Activated CD4-positive, alpha-beta memory T cell treated with anti-CD3 and anti-CD28 coated beads for 36 hours (primary cell): ENCODE data around the gene FHOD1. TPM values are rescaled to one million over a fixed set of nuclear protein-coding genes. Genes with fewer than 3 reads are reported as not detected.
A peak's percentile ranks its signal among the peaks of the same experiment; 100 is the strongest.

Experiments used
- CTCF ChIA-PET: fragments of 350-600 bp; sonication (Branson Sonifier 250); formaldehyde crosslinking; loops from one replicate; lab custom pipeline; 2021; ENCODE audit warnings: antibody characterized with exemption, inconsistent platforms; lab: Charles Lee
- POLR2A ChIA-PET: fragments of 350-600 bp; sonication (Branson Sonifier 250); formaldehyde crosslinking; loops from one replicate; lab custom pipeline; 2021; ENCODE audit warnings: antibody characterized with exemption; lab: Charles Lee
- DNase-seq: peaks from one replicate; pipeline ENCODE4 v3.0.0-alpha.2; 2020
- H3K27ac Mint-ChIP-seq: one replicate; pipeline ENCODE4 v1.8.0; 2021; ENCODE audit warnings: mixed read lengths
- H3K27me3 Mint-ChIP-seq: one replicate; pipeline ENCODE4 v1.8.0; 2021; ENCODE audit warnings: mixed read lengths
- H3K36me3 Mint-ChIP-seq: one replicate; pipeline ENCODE4 v1.8.0; 2021; ENCODE audit warnings: mixed read lengths
- H3K4me1 Mint-ChIP-seq: one replicate; pipeline ENCODE4 v1.8.0; 2021; ENCODE audit warnings: low read depth, mixed read lengths
- H3K4me3 Mint-ChIP-seq: one replicate; pipeline ENCODE4 v1.8.0; 2021; ENCODE audit warnings: mild to moderate bottlenecking, mixed read lengths
- H3K9me3 Mint-ChIP-seq: one replicate; pipeline ENCODE4 v1.8.0; 2021; ENCODE audit warnings: mixed read lengths
- intact Hi-C: fragments of 100-400 bp; cut with micrococcal nuclease; formaldehyde crosslinking; loops from one replicate; pipeline ENCODE4 v1.15.1; 2023
- total RNA-seq, 2 experiments: library from RNA; stranded (reverse); gene quantifications; one replicate each; pipeline ENCODE4 v1.2.3, GENCODE V29; 2021

The FHOD1 gene
- total RNA-seq, 2 experiments from 2014 or later: 96.3 to 111 TPM

GRCh38 chr16:67258161-67258835 is 11.0 kb upstream of the FHOD1 start:
- POLR2A ChIA-PET: no interaction called here
- no peak for DNase-seq
- CTCF ChIA-PET: interaction anchor here (1.1 kb wide), 1 partner anchor 28 kb away, joined by 3 read pairs; no protein-coding TSS in a partner anchor
- Mint-ChIP-seq H3K4me1 (peaks cover 3% of the 10 kb centered on the region), H3K9me3 (no peaks in the 10 kb centered on the region), H3K4me3 (no peak overlapping the region), H3K27me3 (peaks cover 13% of the 10 kb centered on the region), H3K27ac (no peak overlapping the region), H3K36me3 (peaks cover 2% of the 10 kb centered on the region)
- intact Hi-C loops: no loop called here

DNA sequence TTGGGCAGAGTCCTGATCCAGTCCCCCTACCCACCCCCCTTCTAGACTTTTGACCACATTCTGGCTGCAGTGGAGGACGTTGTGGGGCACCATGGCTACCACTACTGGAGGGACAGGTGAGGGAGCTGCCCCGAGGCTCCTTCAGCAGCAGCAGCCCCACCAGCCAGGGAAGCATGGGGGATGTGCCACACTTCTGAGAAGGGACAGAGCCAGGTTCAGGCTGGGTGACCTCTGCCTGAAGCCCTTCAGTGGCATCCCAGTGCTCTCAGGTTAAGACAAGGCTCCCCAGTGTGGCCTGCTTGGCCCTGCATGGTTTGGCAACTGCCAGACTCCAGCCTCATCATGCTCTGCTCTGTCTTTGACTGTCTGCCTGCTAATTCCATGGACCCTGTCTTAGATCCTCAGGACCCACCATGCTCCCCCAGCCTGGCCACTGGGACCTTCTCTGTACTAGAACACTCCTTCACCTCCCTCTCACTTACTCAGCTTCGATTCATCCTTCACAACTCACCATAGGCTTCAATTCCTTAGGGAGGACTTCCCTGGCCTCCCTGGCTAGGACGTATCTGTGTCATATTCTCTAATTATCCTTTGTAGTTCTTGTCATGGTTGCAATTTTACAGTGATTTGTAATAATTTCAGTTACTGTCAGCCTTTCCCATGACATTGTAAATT is 10.3 kb upstream of the FHOD1 start:
- no peak for DNase-seq
- intact Hi-C loops: no loop called here
- H3K4me1 Mint-ChIP-seq: peaks cover 3% of the 10 kb centered on the region
- no peak overlapping the region for H3K4me3 Mint-ChIP-seq
- POLR2A ChIA-PET: no interaction called here
- peaks cover 2% of the 10 kb centered on the region for H3K36me3 Mint-ChIP-seq
- H3K27ac Mint-ChIP-seq: no peak overlapping the region
- CTCF ChIA-PET: interaction anchor here (0.9 kb wide), 1 partner anchor 156 kb away, joined by 3 read pairs; no protein-coding TSS in a partner anchor
- H3K9me3 Mint-ChIP-seq: no peaks in the 10 kb centered on the region
- H3K27me3 Mint-ChIP-seq: peaks cover 6% of the 10 kb centered on the region

GRCh38 chr16:67256701-67257230 is 9.5 kb upstream of the FHOD1 start:
- peaks cover 2% of the 10 kb centered on the region for H3K36me3 Mint-ChIP-seq
- CTCF ChIA-PET: interaction anchor here (0.9 kb wide), 1 partner anchor 156 kb away, joined by 3 read pairs; no protein-coding TSS in a partner anchor
- intact Hi-C loops: no loop called here
- POLR2A ChIA-PET: no interaction called here
- H3K9me3 Mint-ChIP-seq: no peaks in the 10 kb centered on the region
- no peak overlapping the region for H3K27ac Mint-ChIP-seq
- no peak overlapping the region for H3K4me3 Mint-ChIP-seq
- peaks cover 4% of the 10 kb centered on the region for H3K27me3 Mint-ChIP-seq
- DNase-seq: no peak
- H3K4me1 Mint-ChIP-seq: peaks cover 3% of the 10 kb centered on the region

- ChIA-PET POLR2A (no interaction called here), CTCF (no interaction called here)
- H3K27ac Mint-ChIP-seq: no peak overlapping the region
- no peaks in the 10 kb centered on the region for H3K9me3 Mint-ChIP-seq
- H3K4me3 Mint-ChIP-seq: no peak overlapping the region
- H3K4me1 Mint-ChIP-seq: no peaks in the 10 kb centered on the region
- peaks cover 2% of the 10 kb centered on the region for H3K36me3 Mint-ChIP-seq
- H3K27me3 Mint-ChIP-seq: peaks cover 4% of the 10 kb centered on the region
- DNase-seq: no peak
- intact Hi-C loops: no loop called here
Measured at GRCh38 chr16:67255553-67256221, 8.4 kb upstream of the FHOD1 start.

GRCh38 chr16:67254801-67255552 is 7.7 kb upstream of the FHOD1 start:
- intact Hi-C loops: no loop called here
- no peaks in the 10 kb centered on the region for H3K9me3 Mint-ChIP-seq
- DNase-seq: no peak
- H3K27ac Mint-ChIP-seq: no peak overlapping the region
- H3K27me3 Mint-ChIP-seq: peaks cover 4% of the 10 kb centered on the region
- POLR2A ChIA-PET: no interaction called here
- no peaks in the 10 kb centered on the region for H3K4me1 Mint-ChIP-seq
- H3K4me3 Mint-ChIP-seq: no peak overlapping the region
- H3K36me3 Mint-ChIP-seq: peaks cover 2% of the 10 kb centered on the region
- CTCF ChIA-PET: no interaction called here

GRCh38 chr16:67252609-67253497 is 5.6 kb upstream of the FHOD1 start:
- H3K36me3 Mint-ChIP-seq: no peaks in the 10 kb centered on the region
- intact Hi-C loops: no loop called here
- H3K27ac Mint-ChIP-seq: no peak overlapping the region
- peaks cover 3% of the 10 kb centered on the region for H3K27me3 Mint-ChIP-seq
- H3K4me1 Mint-ChIP-seq: peaks cover 12% of the 10 kb centered on the region
- no peak for DNase-seq
- no peaks in the 10 kb centered on the region for H3K9me3 Mint-ChIP-seq
- CTCF ChIA-PET: interaction anchor here (0.6 to 2.9 kb wide), 3 partner anchors 35 to 195 kb away, joined by 3 to 8 read pairs (median 3); no protein-coding TSS in a partner anchor
- no peak overlapping the region for H3K4me3 Mint-ChIP-seq
- POLR2A ChIA-PET: no interaction called here

DNA sequence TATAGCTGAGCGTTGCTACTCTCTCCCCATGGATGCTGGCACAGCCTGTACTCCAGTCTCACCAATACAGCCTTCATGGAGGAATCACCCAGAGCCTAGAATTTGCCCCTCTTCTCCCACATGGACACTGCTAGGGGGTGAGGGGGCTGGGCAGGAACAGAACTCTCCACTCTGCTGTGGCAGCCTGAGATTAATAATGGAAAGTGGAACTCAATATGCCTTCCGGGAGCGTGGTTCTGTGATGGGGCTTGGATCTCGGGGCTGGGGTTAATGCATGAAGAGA is 2.7 kb upstream of the FHOD1 start:
- intact Hi-C loops: no loop called here
- peak overlapping the region; percentile 77 for H3K4me3 Mint-ChIP-seq
- H3K27ac Mint-ChIP-seq: no peak overlapping the region
- no peak for DNase-seq
- H3K4me1 Mint-ChIP-seq: peaks cover 23% of the 10 kb centered on the region
- ChIA-PET POLR2A (interaction anchor here (1.0 to 1.5 kb wide), 2 partner anchors 27 to 29 kb away, joined by 3 to 4 read pairs; no protein-coding TSS in a partner anchor), CTCF (interaction anchor here (1.0 to 2.9 kb wide), 4 partner anchors 10 to 179 kb away, joined by 3 to 14 read pairs (median 8); no protein-coding TSS in a partner anchor)
- H3K27me3 Mint-ChIP-seq: peaks cover 1% of the 10 kb centered on the region
- H3K9me3 Mint-ChIP-seq: no peaks in the 10 kb centered on the region
- H3K36me3 Mint-ChIP-seq: peaks cover 2% of the 10 kb centered on the region

DNA sequence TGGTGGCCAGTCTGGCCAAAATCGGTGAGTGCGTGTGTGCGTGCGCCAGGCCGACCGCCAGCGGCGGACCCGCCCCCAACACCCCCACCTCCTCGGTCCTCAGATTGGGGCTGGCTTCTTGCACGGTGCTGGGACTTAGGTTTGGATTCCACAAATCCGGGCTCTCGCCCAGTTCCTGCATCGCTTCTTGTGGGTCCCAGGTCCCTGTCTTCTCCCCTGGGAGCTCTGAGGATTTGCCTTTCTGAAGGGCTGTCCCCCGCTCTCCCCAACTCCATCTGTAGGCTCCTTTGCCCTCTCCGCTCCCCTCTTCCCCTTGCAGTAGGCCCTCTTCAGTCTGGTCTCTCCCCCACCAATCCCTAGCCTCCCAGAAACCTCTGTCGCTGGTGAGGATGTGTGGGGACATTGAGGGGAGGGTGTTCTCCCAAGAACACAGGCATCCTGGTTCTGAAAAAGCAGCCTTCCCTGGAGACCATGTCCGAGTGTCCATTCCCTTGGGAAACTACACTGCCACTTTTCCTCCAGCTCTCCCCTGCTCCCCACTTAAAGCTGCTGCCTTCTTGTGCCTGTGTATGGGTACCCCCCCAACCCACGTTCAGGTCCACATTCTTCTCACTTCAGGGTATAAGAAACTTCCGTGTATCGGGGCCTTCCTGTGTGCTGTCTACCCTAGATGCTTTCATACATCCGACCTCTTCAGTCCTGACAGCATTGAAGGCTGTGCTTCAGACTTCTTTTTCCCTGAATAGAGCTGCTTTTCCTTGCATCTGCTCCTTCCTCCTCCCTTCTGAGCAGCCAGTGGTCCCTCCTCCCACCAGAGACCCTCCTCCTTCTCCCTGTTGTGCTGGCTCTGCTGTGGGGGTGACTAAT is 2.1 kb upstream of the FHOD1 start:
- Mint-ChIP-seq H3K4me1 (peaks cover 29% of the 10 kb centered on the region), H3K4me3 (peak overlapping the region; percentile 77), H3K27me3 (peaks cover 1% of the 10 kb centered on the region), H3K27ac (no peak overlapping the region), H3K36me3 (peaks cover 4% of the 10 kb centered on the region), H3K9me3 (no peaks in the 10 kb centered on the region)
- intact Hi-C loops: loop anchor here (10.0 kb wide), 1 partner anchor 415 kb away; the partner anchor contains the start of genes ACD, C16orf86, ENKD1 and PARD6A
- DNase-seq: no peak
- POLR2A ChIA-PET: interaction anchor here (1.0 to 1.5 kb wide), 3 partner anchors 17 to 29 kb away, joined by 3 to 5 read pairs (median 4); no protein-coding TSS in a partner anchor
- CTCF ChIA-PET: interaction anchor here (0.6 to 2.9 kb wide), 7 partner anchors 11 to 232 kb away, joined by 3 to 14 read pairs (median 4); partner anchors contain the start of genes ATP6V0D1 and TPPP3

- Mint-ChIP-seq H3K9me3 (no peaks in the 10 kb centered on the region), H3K27ac (peak within 1 kb of the TSS; percentile 86), H3K4me3 (peak within 1 kb of the TSS; percentile 90), H3K27me3 (peaks cover 1% of the 10 kb centered on the region), H3K4me1 (peaks cover 37% of the 10 kb centered on the region), H3K36me3 (peaks cover 4% of the 10 kb centered on the region)
- ChIA-PET POLR2A (interaction anchor here (0.6 to 1.5 kb wide), 5 partner anchors 18 to 234 kb away, joined by 3 to 5 read pairs (median 4); no protein-coding TSS in a partner anchor), CTCF (interaction anchor here (0.6 to 2.9 kb wide), 8 partner anchors 12 to 233 kb away, joined by 3 to 14 read pairs (median 4); partner anchors contain the start of genes ATP6V0D1 and TPPP3)
- intact Hi-C loops: loop anchor here (10.0 kb wide), 1 partner anchor 416 kb away; the partner anchor contains the start of genes ACD, C16orf86, ENKD1 and PARD6A
- DNase-seq: peak; percentile 47
Measured at GRCh38 chr16:67248401-67249177, 1.3 kb upstream of the FHOD1 start, which contains the start of gene SLC9A5. Gene SLC9A5, plus strand, starts transcription at chr16:67248979. Its CDS starts 36 bp downstream, at chr16:67249015.
